GM18873 (cell line): ENCODE results near the gene ANKRD44.

ENCODE experiments used
- ATAC-seq: cut with Tn5 transposase; IDR thresholded peaks from one replicate; pipeline ENCODE4 v1.9.1; 2021; ENCODE audit warnings: mild to moderate bottlenecking, moderate library complexity, moderate number of reproducible peaks; ENCODE audit not compliant: unreplicated experiment, low FRiP score

ANKRD44 gene

DNA sequence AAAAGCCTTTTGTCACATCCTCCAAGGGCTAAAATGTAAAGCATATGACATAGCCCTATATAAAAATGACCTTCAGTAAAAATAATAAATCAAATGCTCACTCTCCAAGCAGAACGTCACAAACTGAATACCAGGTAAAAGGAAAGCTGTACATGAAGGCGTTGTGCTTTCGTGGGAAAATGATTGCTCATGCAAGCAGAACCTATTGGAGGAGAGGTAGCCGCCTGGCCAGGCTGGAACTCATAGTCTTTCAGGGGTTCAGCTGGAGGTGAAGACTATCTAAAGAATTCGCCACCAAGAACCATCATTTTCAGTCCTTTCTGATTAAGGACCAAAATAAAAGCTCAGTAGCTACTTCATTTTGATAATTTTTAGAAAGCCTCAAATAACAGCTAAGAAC, 44.7 kb downstream of the ANKRD44 start:
- ATAC-seq: no peak

GRCh38 chr2:197265036-197265435, 45.5 kb downstream of the ANKRD44 start:
- ATAC-seq: no peak

DNA sequence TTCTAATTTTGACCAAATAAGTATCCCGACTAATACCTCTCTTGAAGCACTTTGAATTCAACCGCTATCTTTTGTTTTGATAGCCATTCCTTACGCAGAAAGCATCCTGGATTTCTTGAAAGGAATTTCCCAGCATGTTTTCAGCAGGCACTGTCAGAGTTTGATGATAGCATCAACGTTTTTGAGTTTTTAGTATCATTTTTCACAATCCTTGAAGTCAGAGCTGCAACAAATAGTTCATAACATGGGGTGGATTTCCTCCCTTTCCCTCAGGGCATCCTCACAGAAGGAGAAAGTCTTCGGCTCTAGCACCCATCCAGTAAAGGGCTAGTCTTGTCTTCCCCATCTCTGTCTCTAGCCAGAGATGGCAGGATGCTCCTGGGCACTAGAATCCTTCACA, 46.2 kb downstream of the ANKRD44 start:
- no peak for ATAC-seq

- ATAC-seq: no peak
Observed at GRCh38 chr2:197263077-197263476, 47.5 kb downstream of the ANKRD44 start.

- ATAC-seq: no peak
Observed at GRCh38 chr2:197261808-197262226, 48.8 kb downstream of the ANKRD44 start.

DNA sequence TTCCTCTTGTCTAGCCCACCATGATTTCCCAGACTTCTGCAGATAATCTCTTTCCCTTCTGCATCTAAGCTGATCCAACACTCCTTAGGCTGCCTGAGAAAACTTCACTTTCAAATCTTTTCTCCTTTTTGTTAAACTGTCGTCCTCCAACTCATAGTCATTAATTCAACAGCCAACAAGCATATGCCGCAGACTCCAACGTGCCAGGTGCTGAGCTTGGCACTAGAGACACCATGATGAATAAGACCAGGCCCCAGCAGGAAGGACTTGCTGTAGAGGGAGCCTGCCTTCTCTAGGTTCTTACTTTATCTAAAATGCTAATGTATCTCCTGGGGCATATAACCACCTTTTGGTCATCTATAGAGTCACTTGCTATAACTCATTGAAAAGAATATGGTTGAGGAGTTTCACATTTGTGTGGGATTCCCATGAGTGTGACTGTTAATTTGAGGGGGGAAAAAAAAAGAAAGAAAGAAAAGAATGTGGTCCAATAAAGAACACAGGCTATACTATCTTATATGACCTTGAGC, 51.0 kb downstream of the ANKRD44 start:
- ATAC-seq: no peak

DNA sequence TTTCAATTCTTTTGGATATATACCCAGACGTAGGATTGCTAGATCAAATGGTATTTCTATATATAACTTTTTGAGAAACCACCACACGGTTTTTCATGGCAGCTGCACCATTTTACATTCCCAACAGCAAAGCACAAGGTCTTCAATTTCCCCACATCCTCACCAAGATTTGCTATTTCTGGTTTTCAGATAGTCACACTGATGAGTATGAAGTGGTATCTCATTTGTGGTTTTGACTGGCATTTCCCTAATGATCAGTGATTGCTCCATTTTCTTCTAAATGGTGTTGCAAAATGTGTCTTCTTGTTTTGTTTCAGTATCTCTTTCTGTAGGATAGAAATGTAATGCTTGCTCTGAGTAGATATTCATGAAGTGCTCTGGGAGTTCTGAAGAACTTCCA, 52.0 kb downstream of the ANKRD44 start:
- no peak for ATAC-seq

DNA sequence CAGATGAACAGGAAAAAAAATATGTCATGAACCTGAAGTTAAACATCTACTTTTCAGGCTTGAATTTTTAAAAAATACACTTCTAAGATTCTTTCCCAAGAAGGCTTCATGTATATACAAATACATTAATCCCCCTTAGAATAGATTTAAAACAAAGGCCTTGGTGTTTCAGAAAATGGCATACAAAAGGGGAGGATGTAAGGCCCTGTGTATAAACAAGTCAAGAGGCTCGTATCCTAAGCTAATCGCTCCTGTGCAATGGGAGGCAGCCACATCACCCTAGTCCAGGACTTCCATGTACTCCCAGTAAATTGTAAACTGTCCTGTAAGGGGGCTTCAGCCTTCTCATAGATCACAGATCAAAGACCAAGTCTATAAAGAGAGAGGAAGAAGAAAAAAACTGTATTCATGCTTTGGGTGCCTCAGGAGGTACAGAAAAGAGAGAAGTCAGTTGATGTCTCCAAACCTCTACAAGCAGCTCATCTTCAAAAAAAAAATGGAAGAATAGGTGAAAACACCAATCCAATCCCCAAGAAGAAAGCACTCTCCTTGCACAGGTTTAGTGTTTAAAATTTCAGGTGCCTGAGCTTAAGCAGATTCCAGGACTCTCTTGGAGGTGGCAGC, 53.9 kb downstream of the ANKRD44 start:
- no peak for ATAC-seq

DNA sequence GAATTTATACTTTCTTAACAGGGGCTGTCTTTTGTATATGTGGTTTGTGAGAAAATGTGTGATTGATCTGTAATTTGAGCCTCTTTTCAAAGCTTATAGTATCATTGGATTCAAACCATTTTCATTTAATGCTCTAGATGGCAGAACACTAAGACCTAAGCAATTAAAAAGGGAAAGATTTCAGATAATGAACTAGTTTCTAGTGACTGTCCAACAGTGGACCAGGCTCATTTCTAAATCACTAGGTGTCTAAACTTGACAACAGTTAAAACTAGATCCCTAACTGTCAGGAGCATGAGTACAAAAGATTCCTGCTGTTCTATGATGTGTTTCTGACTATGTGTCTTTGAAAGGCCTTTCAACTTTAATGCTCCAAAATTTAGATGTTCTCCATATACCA, 54.6 kb downstream of the ANKRD44 start:
- no peak for ATAC-seq

DNA sequence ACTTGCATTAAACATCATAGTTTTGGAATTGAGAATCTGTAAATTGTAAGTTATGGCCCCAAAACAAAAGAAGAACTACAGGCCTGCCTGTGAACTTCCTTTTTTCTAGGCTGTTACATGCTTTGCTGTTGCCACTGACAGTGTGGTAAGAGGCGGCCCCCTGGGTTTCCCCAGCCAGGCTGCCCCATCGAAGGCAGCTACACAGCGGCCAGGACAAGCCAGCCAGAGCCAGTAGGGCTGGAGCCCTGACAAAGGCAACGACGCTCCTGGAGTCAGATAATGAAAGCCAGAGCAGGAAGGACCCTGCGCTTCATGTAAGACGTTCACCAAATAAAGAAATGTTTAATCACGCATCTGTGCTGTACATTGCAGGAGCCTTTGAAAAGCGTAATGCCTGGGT, 55.0 kb downstream of the ANKRD44 start:
- ATAC-seq: peak; percentile 89

DNA sequence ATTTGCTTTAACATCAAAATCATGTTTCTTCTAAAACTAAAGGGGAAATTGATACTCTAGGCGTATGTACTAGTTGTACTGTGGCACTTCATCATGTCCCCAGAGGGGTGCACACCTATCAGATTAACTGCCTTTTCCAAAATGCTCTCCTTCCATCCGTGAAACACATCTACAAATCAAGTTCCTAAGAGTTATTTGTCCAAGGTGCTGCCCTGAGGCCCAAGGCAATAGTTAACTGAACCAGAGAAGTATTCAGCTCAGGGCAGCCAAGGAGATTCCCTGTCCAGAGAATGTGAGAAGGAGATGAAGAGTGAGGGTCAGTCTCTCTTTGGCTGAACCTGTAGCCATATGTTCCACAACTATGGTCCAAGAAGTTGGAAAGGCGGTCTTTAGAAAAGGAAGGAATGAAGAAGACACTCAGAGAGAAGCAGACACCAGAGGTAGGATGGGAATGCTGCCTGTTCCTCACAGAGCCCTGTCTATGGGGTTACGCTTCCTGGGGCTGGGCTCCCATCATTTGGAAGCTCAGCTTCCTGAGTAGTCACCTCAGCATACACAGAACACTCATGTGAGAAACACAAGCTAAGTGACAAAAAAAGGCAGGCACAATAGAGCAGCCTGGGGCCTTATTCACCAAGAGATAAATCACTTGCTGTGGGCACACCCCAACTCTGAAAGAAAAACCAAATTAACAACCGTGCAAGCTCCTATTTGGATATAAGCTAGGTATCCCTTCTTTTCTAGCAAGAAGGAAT, 55.6 kb downstream of the ANKRD44 start:
- peak; percentile 19 for ATAC-seq

GRCh38 chr2:197251576-197251975, 59.0 kb downstream of the ANKRD44 start:
- ATAC-seq: no peak

DNA sequence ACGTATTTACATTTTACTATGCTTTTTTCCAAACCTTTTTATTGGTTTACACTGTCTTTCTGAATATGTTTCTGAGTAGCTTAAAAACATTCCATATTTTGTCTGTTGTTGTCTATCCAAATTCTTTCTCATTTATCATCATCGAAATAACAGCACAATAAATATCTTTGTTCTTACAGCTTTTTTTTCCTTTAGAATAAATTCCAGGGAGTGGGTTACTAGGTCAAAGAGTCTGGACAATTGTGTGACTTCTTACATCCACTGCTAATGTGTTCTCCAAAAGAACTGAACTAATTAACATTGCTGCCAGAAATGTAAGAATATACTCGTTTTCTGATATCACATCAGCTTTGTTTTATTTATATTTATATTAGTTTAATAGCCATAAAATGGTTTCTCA, 59.4 kb downstream of the ANKRD44 start:
- no peak for ATAC-seq

- ATAC-seq: no peak
Observed at GRCh38 chr2:197250084-197250397, 60.5 kb downstream of the ANKRD44 start.

DNA sequence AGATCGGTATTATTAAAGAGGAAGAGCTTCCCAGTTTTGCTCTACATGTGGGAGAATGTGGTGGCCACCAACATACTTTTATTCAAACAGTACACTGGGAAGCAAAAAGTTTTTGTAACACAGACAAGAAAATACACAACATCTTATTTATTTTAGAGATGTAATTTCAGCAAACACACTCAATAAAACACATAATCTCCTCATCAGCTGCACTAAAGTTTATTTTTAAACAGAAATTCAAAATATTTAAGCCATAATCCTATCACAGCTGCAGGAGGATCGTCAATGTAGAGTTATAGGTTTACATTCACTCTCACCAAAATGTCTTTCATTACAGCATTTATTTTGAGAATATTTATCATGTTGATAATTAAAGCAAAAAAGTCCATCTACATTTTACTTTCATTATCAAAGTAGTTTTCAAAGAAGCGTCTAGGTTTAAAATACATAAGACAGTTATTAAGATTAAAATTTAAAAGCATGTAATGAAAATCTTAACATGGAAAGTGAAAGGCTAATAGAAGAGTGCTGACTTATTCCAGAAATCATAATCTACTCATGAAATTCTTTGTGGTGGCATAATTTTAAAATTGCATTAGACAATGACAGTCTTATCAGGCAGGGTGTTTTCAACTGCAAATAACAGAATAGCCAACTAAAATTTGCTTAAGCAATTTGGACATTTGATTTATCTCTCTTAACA, 61.0 kb downstream of the ANKRD44 start:
- no peak for ATAC-seq

- no peak for ATAC-seq
Observed at GRCh38 chr2:197248623-197249022, 62.0 kb downstream of the ANKRD44 start.

DNA sequence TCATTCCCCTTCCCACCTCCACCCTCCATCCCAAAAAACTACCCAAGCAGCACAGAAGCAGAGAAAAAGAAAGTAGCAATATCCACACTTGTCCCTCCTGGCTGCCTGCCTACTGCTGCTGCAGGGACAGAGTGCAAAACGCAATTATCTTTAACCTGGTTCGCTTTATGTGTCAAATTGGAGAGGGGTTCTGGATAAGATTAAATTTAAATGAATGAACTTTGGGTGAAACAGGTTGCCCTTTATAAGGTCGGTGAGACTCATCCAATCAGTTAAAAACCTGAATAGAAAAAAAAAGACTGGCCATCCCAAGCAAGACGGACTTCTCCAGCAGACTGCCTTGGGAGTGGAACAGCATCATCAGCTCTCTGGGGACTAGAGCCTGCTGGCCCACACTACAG, 62.6 kb downstream of the ANKRD44 start:
- ATAC-seq: no peak

GRCh38 chr2:197247083-197247482, 63.5 kb downstream of the ANKRD44 start:
- ATAC-seq: no peak

GRCh38 chr2:197245829-197246804, 64.5 kb downstream of the ANKRD44 start:
- ATAC-seq: no peak

- ATAC-seq: no peak
Observed at GRCh38 chr2:197244349-197244748, 66.2 kb downstream of the ANKRD44 start.
